Natural killer cell treated with Interleukin-12 subunit alpha and Interleukin-12 subunit beta and Interleukin-15 and Interleukin-18, amount 100 ng/mL, for 72 hours (primary cell): Measurements from ENCODE around the gene ATP6V1G1. TPM values are rescaled to one million over a fixed set of nuclear protein-coding genes. Genes with fewer than 3 reads are reported as not detected.
"Not testable (repeated sequence)": the region's sequence is repeated elsewhere in the genome, so short reads cannot be mapped to it uniquely, and the experiment has no call there.

Experiments used
- ATAC-seq, 2 donors: fragments of 150-1000 bp; cut with Tn5 transposase in 1 of 2; sonication (Bioruptor Pico), chemical (Tn5 transposase) in 1 of 2; 2 replicates each; pipeline ENCODE4 v1.10.0; 2021
- DNase-seq: peaks from one replicate; pipeline ENCODE4 v3.0.0; 2022; ENCODE audit warnings: low spot score
- H3K27ac Mint-ChIP-seq, 2 donors: 1 replicate in 1 of 2; 2 replicates in 1 of 2; pipeline ENCODE4 v1.8.0; 2022; ENCODE audit warnings: mixed read lengths in 2 of 2, mild to moderate bottlenecking in 1 of 2, moderate library complexity in 1 of 2
- H3K27me3 Mint-ChIP-seq, 2 donors: 1 replicate in 1 of 2; 2 replicates in 1 of 2; pipeline ENCODE4 v1.8.0; 2022; ENCODE audit warnings: mixed read lengths in 2 of 2
- H3K36me3 Mint-ChIP-seq: one replicate; pipeline ENCODE4 v1.8.0; 2022; ENCODE audit warnings: mixed read lengths
- H3K4me1 Mint-ChIP-seq, 2 donors: 1 replicate in 1 of 2; 2 replicates in 1 of 2; pipeline ENCODE4 v1.8.0; 2022; ENCODE audit warnings: low read depth in 2 of 2, mixed read lengths in 2 of 2, mild to moderate bottlenecking in 1 of 2
- H3K4me3 Mint-ChIP-seq: one replicate; pipeline ENCODE4 v1.8.0; 2022; ENCODE audit warnings: mixed read lengths
- H3K9me3 Mint-ChIP-seq: 2 replicates; pipeline ENCODE4 v1.8.0; 2022; ENCODE audit warnings: mixed read lengths
- total RNA-seq, 2 donors: library from RNA; stranded (reverse); gene quantifications; one replicate each; pipeline ENCODE4 v1.2.3, GENCODE V29; 2022

The ATP6V1G1 gene
- total RNA-seq, 2 donors from 2014 or later = 21.2 to 33.4 TPM

GRCh38 chr9:114560956-114561355 is 26.6 kb upstream of the ATP6V1G1 start:
- Mint-ChIP-seq H3K9me3 (no peaks in the 10 kb centered on the region), H3K36me3 (no peaks in the 10 kb centered on the region), H3K4me3 (no peak overlapping the region), H3K27ac (no peak overlapping the region), H3K4me1 (no peaks in the 10 kb centered on the region), H3K27me3 (peaks cover 22 to 35% of the 10 kb centered on the region in 2 donors)
- DNase-seq (no peak), ATAC-seq (no peak)

- DNase-seq = no peak
- Mint-ChIP-seq H3K27ac (no peak overlapping the region), H3K4me3 (no peak overlapping the region), H3K36me3 (no peaks in the 10 kb centered on the region), H3K27me3 (peaks cover 22 to 38% of the 10 kb centered on the region in 2 donors), H3K4me1 (no peaks in the 10 kb centered on the region), H3K9me3 (no peaks in the 10 kb centered on the region)
- no peak for ATAC-seq
These were observed 25.8 kb upstream of the ATP6V1G1 start for GRCh38 chr9:114561771-114562170.

GRCh38 chr9:114565204-114565603 is 22.4 kb upstream of the ATP6V1G1 start:
- no peaks in the 10 kb centered on the region for H3K9me3 Mint-ChIP-seq
- H3K36me3 Mint-ChIP-seq = no peaks in the 10 kb centered on the region
- no peak overlapping the region for H3K27ac Mint-ChIP-seq
- H3K27me3 Mint-ChIP-seq = peaks cover 17 to 33% of the 10 kb centered on the region in 2 donors
- no peak for ATAC-seq
- H3K4me3 Mint-ChIP-seq = no peak overlapping the region
- no peaks in the 10 kb centered on the region for H3K4me1 Mint-ChIP-seq
- no peak for DNase-seq

GRCh38 chr9:114570742-114571141 is 16.8 kb upstream of the ATP6V1G1 start:
- Mint-ChIP-seq H3K4me3 (no peak overlapping the region), H3K27me3 (peaks cover 0 to 5% of the 10 kb centered on the region in 2 donors)
- no peak for ATAC-seq

GRCh38 chr9:114571391-114571790 is 16.2 kb upstream of the ATP6V1G1 start:
- no peaks in the 10 kb centered on the region for H3K4me1 Mint-ChIP-seq
- ATAC-seq = no peak
- H3K27ac Mint-ChIP-seq = no peak overlapping the region
- no peak overlapping the region for H3K4me3 Mint-ChIP-seq
- H3K27me3 Mint-ChIP-seq = no peaks in the 10 kb centered on the region
- H3K9me3 Mint-ChIP-seq = no peaks in the 10 kb centered on the region
- DNase-seq = no peak
- H3K36me3 Mint-ChIP-seq = no peaks in the 10 kb centered on the region

More at GRCh38 chr9:114570742-114571141, 16.8 kb upstream of the ATP6V1G1 start:
- Mint-ChIP-seq H3K9me3 (no peaks in the 10 kb centered on the region), H3K27ac (no peak overlapping the region), H3K4me1 (no peaks in the 10 kb centered on the region), H3K36me3 (no peaks in the 10 kb centered on the region)
- no peak for DNase-seq

GRCh38 chr9:114572199-114572598 is 15.4 kb upstream of the ATP6V1G1 start:
- Mint-ChIP-seq H3K27ac (no peak overlapping the region), H3K36me3 (no peaks in the 10 kb centered on the region), H3K4me3 (no peak overlapping the region), H3K9me3 (no peaks in the 10 kb centered on the region), H3K27me3 (no peaks in the 10 kb centered on the region), H3K4me1 (no peaks in the 10 kb centered on the region)
- DNase-seq (no peak), ATAC-seq (no peak)

- ATAC-seq = no peak
- no peak overlapping the region for H3K27ac Mint-ChIP-seq
- no peaks in the 10 kb centered on the region for H3K4me1 Mint-ChIP-seq
- H3K9me3 Mint-ChIP-seq = no peaks in the 10 kb centered on the region
- H3K27me3 Mint-ChIP-seq = no peaks in the 10 kb centered on the region
- H3K4me3 Mint-ChIP-seq = no peak overlapping the region
- no peaks in the 10 kb centered on the region for H3K36me3 Mint-ChIP-seq
- no peak for DNase-seq
These were observed 13.1 kb upstream of the ATP6V1G1 start for GRCh38 chr9:114574438-114574837.

- H3K9me3 Mint-ChIP-seq, ATAC-seq, H3K4me1 Mint-ChIP-seq, H3K27me3 Mint-ChIP-seq, H3K36me3 Mint-ChIP-seq, H3K4me3 Mint-ChIP-seq, H3K27ac Mint-ChIP-seq, DNase-seq: not testable (repeated sequence)
These were observed 10.8 kb upstream of the ATP6V1G1 start for GRCh38 chr9:114576779-114577178.

- not testable (repeated sequence) for H3K36me3 Mint-ChIP-seq, DNase-seq, H3K4me3 Mint-ChIP-seq, H3K9me3 Mint-ChIP-seq, H3K4me1 Mint-ChIP-seq, ATAC-seq, H3K27ac Mint-ChIP-seq, H3K27me3 Mint-ChIP-seq
These were observed 9.4 kb upstream of the ATP6V1G1 start for GRCh38 chr9:114578134-114578533.

- H3K9me3 Mint-ChIP-seq = no peaks in the 10 kb centered on the region
- ATAC-seq (no peak), DNase-seq (no peak)
- H3K4me1 Mint-ChIP-seq = no peaks in the 10 kb centered on the region
- H3K4me3 Mint-ChIP-seq = no peak overlapping the region
- no peak overlapping the region for H3K27ac Mint-ChIP-seq
- no peaks in the 10 kb centered on the region for H3K36me3 Mint-ChIP-seq
- H3K27me3 Mint-ChIP-seq = peaks cover 0 to 5% of the 10 kb centered on the region in 2 donors
These were observed 6.9 kb upstream of the ATP6V1G1 start for GRCh38 chr9:114580609-114581193.

- no peak overlapping the region for H3K27ac Mint-ChIP-seq
- no peak overlapping the region for H3K4me3 Mint-ChIP-seq
- H3K27me3 Mint-ChIP-seq = peaks cover 0 to 5% of the 10 kb centered on the region in 2 donors
- DNase-seq (no peak), ATAC-seq (no peak)
- H3K9me3 Mint-ChIP-seq = no peaks in the 10 kb centered on the region
- peaks cover 14 to 17% of the 10 kb centered on the region in 2 donors for H3K4me1 Mint-ChIP-seq
- H3K36me3 Mint-ChIP-seq = peaks cover 11% of the 10 kb centered on the region
These were observed 4.0 kb upstream of the ATP6V1G1 start for GRCh38 chr9:114583371-114584155.

- no peaks in the 10 kb centered on the region for H3K9me3 Mint-ChIP-seq
- peaks cover 0 to 5% of the 10 kb centered on the region in 2 donors for H3K27me3 Mint-ChIP-seq
- peaks cover 49 to 50% of the 10 kb centered on the region in 2 donors for H3K4me1 Mint-ChIP-seq
- peak overlapping the region; percentile 98 to 99 for H3K27ac Mint-ChIP-seq
- peak overlapping the region; percentile 97 for H3K4me3 Mint-ChIP-seq
- ATAC-seq (no peak), DNase-seq (no peak)
- H3K36me3 Mint-ChIP-seq = peaks cover 15% of the 10 kb centered on the region
These were observed 641 bp downstream of the ATP6V1G1 start for GRCh38 chr9:114588210-114588609.

GRCh38 chr9:114588651-114589526 is 1.3 kb downstream of the ATP6V1G1 start:
- no peak for DNase-seq

GRCh38 chr9:114590328-114590727 is 2.8 kb downstream of the ATP6V1G1 start:
- no peaks in the 10 kb centered on the region for H3K27me3 Mint-ChIP-seq
- H3K36me3 Mint-ChIP-seq = peaks cover 19% of the 10 kb centered on the region
- ATAC-seq (no peak), DNase-seq (no peak)
- no peaks in the 10 kb centered on the region for H3K9me3 Mint-ChIP-seq
- no peak overlapping the region for H3K27ac Mint-ChIP-seq
- H3K4me1 Mint-ChIP-seq = peaks cover 50 to 53% of the 10 kb centered on the region in 2 donors
- no peak overlapping the region for H3K4me3 Mint-ChIP-seq

More at GRCh38 chr9:114588651-114589526, 1.3 kb downstream of the ATP6V1G1 start:
- H3K4me1 Mint-ChIP-seq = peaks cover 50% of the 10 kb centered on the region in 2 donors
- H3K27ac Mint-ChIP-seq = peak overlapping the region; percentile 98 to 99
- no peak for ATAC-seq
- peak overlapping the region; percentile 97 for H3K4me3 Mint-ChIP-seq
- peaks cover 0 to 5% of the 10 kb centered on the region in 2 donors for H3K27me3 Mint-ChIP-seq
- H3K9me3 Mint-ChIP-seq = no peaks in the 10 kb centered on the region
- peaks cover 15% of the 10 kb centered on the region for H3K36me3 Mint-ChIP-seq
